Nephron (organoid): Measurements from ENCODE around the gene TM4SF4.

Experiments used
- H3K27ac Mint-ChIP-seq, 3 experiments: 2 replicates each; pipeline ENCODE4 v1.8.0; 2020; ENCODE audit warnings: mixed read lengths in 3 of 3, mild to moderate bottlenecking in 2 of 3, moderate library complexity in 1 of 3
- H3K27me3 Mint-ChIP-seq: 2 replicates; pipeline ENCODE4 v1.8.0; 2021; ENCODE audit warnings: low read depth, mild to moderate bottlenecking, moderate library complexity, mixed read lengths
- H3K36me3 Mint-ChIP-seq: 2 replicates; pipeline ENCODE4 v1.8.0; 2020; ENCODE audit warnings: low read depth, mixed read lengths
- H3K4me1 Mint-ChIP-seq: 2 replicates; pipeline ENCODE4 v1.8.0; 2020; ENCODE audit warnings: mixed read lengths
- H3K4me3 Mint-ChIP-seq, 3 experiments: 2 replicates each; pipeline ENCODE4 v1.8.0; 2020; ENCODE audit warnings: mild to moderate bottlenecking in 3 of 3, mixed read lengths in 3 of 3, moderate library complexity in 2 of 3
- H3K9me3 Mint-ChIP-seq: 2 replicates; pipeline ENCODE4 v1.8.0; 2020; ENCODE audit warnings: mixed read lengths
- TF ChIP-seq, protein P1 (sequence below), 3 experiments: fragments of 200-600 bp; sonication (generic); IDR thresholded peaks; one replicate each; pipeline ENCODE4 v1.5.0; 2021; ENCODE audit warnings: antibody characterized with exemption in 3 of 3; ENCODE audit not compliant: unreplicated experiment in 3 of 3

Gene TM4SF4

GRCh38 chr3:149472030-149472797 lies 2.3 kb upstream of the TM4SF4 start:
- H3K4me3 Mint-ChIP-seq = peak overlapping the region in 1 of 3 experiments; percentile 0
- peaks cover 76% of the 10 kb centered on the region for H3K4me1 Mint-ChIP-seq
- peak overlapping the region; percentile 82 to 91 (median 91) for H3K27ac Mint-ChIP-seq
- no peaks in the 10 kb centered on the region for H3K9me3 Mint-ChIP-seq
- TF ChIP-seq, protein P1, sequence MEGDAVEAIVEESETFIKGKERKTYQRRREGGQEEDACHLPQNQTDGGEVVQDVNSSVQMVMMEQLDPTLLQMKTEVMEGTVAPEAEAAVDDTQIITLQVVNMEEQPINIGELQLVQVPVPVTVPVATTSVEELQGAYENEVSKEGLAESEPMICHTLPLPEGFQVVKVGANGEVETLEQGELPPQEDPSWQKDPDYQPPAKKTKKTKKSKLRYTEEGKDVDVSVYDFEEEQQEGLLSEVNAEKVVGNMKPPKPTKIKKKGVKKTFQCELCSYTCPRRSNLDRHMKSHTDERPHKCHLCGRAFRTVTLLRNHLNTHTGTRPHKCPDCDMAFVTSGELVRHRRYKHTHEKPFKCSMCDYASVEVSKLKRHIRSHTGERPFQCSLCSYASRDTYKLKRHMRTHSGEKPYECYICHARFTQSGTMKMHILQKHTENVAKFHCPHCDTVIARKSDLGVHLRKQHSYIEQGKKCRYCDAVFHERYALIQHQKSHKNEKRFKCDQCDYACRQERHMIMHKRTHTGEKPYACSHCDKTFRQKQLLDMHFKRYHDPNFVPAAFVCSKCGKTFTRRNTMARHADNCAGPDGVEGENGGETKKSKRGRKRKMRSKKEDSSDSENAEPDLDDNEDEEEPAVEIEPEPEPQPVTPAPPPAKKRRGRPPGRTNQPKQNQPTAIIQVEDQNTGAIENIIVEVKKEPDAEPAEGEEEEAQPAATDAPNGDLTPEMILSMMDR (IDR thresholded peaks at IDR 0.05; ENCODE audit: unreplicated experiment in 3 of 3) = no peak
- no peaks in the 10 kb centered on the region for H3K27me3 Mint-ChIP-seq
- H3K36me3 Mint-ChIP-seq = no peaks in the 10 kb centered on the region

- H3K36me3 Mint-ChIP-seq = no peaks in the 10 kb centered on the region
- H3K27me3 Mint-ChIP-seq = no peaks in the 10 kb centered on the region
- peak overlapping the region; percentile 82 to 91 (median 91) for H3K27ac Mint-ChIP-seq
- H3K4me3 Mint-ChIP-seq = peak overlapping the region in 1 of 3 experiments; percentile 50
- H3K9me3 Mint-ChIP-seq = no peaks in the 10 kb centered on the region
- TF ChIP-seq, protein P1 (IDR thresholded peaks at IDR 0.05; ENCODE audit: unreplicated experiment in 3 of 3) = no peak
- peaks cover 66% of the 10 kb centered on the region for H3K4me1 Mint-ChIP-seq
Measured at GRCh38 chr3:149473357-149474249, 894 bp upstream of the TM4SF4 start.

GRCh38 chr3:149475451-149476060 lies 1.1 kb downstream of the TM4SF4 start:
- Mint-ChIP-seq H3K27me3 (no peaks in the 10 kb centered on the region), H3K36me3 (no peaks in the 10 kb centered on the region), H3K4me3 (peak overlapping the region in 2 of 3 experiments; percentile 9 to 35), H3K4me1 (peaks cover 72% of the 10 kb centered on the region), H3K27ac (peak overlapping the region; percentile 82 to 91 (median 91)), H3K9me3 (no peaks in the 10 kb centered on the region)
- TF ChIP-seq, protein P1 (IDR thresholded peaks at IDR 0.05; ENCODE audit: unreplicated experiment in 3 of 3) = no peak

DNA sequence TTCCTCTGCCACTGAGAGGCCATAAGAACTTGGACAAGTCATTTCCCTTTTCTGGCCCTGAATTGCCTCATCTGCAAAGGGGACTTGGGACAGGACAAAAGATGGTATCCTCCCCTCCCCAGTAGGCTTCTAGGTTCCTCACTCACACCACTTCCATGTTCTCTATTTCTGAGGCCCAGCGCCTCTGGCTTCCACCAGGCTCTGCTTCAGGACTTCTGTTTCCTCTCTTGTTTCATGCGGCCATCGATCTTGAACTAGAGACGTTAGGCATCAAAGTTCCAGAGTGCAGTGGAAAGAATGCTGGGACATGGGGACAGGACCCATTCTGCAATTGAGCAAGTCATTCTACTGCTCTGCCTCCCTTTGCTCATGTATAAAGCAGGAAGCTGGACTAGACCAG lies 1.7 kb downstream of the TM4SF4 start:
- TF ChIP-seq, protein P1 (IDR thresholded peaks at IDR 0.05; ENCODE audit: unreplicated experiment in 3 of 3) = no peak
- Mint-ChIP-seq H3K4me3 (no peak overlapping the region), H3K27me3 (no peaks in the 10 kb centered on the region), H3K4me1 (peaks cover 70% of the 10 kb centered on the region), H3K27ac (peak overlapping the region; percentile 50 to 91 (median 70)), H3K36me3 (no peaks in the 10 kb centered on the region), H3K9me3 (no peaks in the 10 kb centered on the region)

- Mint-ChIP-seq H3K4me3 (no peak overlapping the region), H3K4me1 (peaks cover 52% of the 10 kb centered on the region), H3K27ac (peak overlapping the region; percentile 79 to 87 (median 86)), H3K27me3 (no peaks in the 10 kb centered on the region), H3K36me3 (no peaks in the 10 kb centered on the region), H3K9me3 (no peaks in the 10 kb centered on the region)
- TF ChIP-seq, protein P1 (IDR thresholded peaks at IDR 0.05; ENCODE audit: unreplicated experiment in 3 of 3) = no peak
Measured at GRCh38 chr3:149479621-149480325, 5.3 kb downstream of the TM4SF4 start.
